ENCODE data around the gene ZCWPW2.

Gene ZCWPW2

GRCh38 chr3:28345690-28346089 is 2.8 kb upstream of the ZCWPW2 start:
- no peak overlapping the region for H3K4me3 ChIP-seq (ENCODE audit: low read depth, low read length)
- TF ChIP-seq CTCF (IDR thresholded peaks at IDR 0.05; ENCODE audit: low read depth, low read length) = no peak
- no peaks in the 10 kb centered on the region for H3K27me3 ChIP-seq (ENCODE audit: insufficient read depth, low read depth, severe bottlenecking)
- peaks cover 8% of the 10 kb centered on the region for H3K36me3 ChIP-seq
- no peaks in the 10 kb centered on the region for H3K9me3 ChIP-seq (ENCODE audit: severe bottlenecking)
- no peak overlapping the region for H3K27ac ChIP-seq
- DNase-seq = no peak

- Histone ChIP-seq H3K9me3 (ENCODE audit: severe bottlenecking) (no peaks in the 10 kb centered on the region), H3K4me3 (ENCODE audit: low read depth, low read length) (peak overlapping the region; percentile 95), H3K27me3 (ENCODE audit: insufficient read depth, low read depth, severe bottlenecking) (no peaks in the 10 kb centered on the region), H3K36me3 (peaks cover 8% of the 10 kb centered on the region), H3K27ac (peak overlapping the region; percentile 98)
- no peak for TF ChIP-seq CTCF (IDR thresholded peaks at IDR 0.05; ENCODE audit: low read depth, low read length)
- no peak for DNase-seq
These were observed 902 bp upstream of the ZCWPW2 start for GRCh38 chr3:28347374-28348264.

GRCh38 chr3:28348265-28348628 is 274 bp upstream of the ZCWPW2 start:
- no peaks in the 10 kb centered on the region for H3K27me3 ChIP-seq (ENCODE audit: insufficient read depth, low read depth, severe bottlenecking)
- no peak for DNase-seq
- peak overlapping the region; percentile 98 for H3K27ac ChIP-seq

GRCh38 chr3:28349469-28350000 is 1.0 kb downstream of the ZCWPW2 start:
- peak overlapping the region; percentile 98 for H3K27ac ChIP-seq
- no peak for TF ChIP-seq CTCF (IDR thresholded peaks at IDR 0.05; ENCODE audit: low read depth, low read length)

More at GRCh38 chr3:28348265-28348628, 274 bp upstream of the ZCWPW2 start:
- Histone ChIP-seq H3K4me3 (ENCODE audit: low read depth, low read length) (peak overlapping the region; percentile 95), H3K9me3 (ENCODE audit: severe bottlenecking) (no peaks in the 10 kb centered on the region), H3K36me3 (peaks cover 8% of the 10 kb centered on the region)
- TF ChIP-seq CTCF (IDR thresholded peaks at IDR 0.05; ENCODE audit: low read depth, low read length) = no peak

GRCh38 chr3:28376424-28376823 is 27.9 kb downstream of the ZCWPW2 start:
- no peak for TF ChIP-seq CTCF (IDR thresholded peaks at IDR 0.05; ENCODE audit: low read depth, low read length)
- Histone ChIP-seq H3K4me3 (ENCODE audit: low read depth, low read length) (no peak overlapping the region), H3K27me3 (ENCODE audit: insufficient read depth, low read depth, severe bottlenecking) (no peaks in the 10 kb centered on the region), H3K9me3 (ENCODE audit: severe bottlenecking) (no peaks in the 10 kb centered on the region), H3K27ac (no peak overlapping the region), H3K36me3 (no peaks in the 10 kb centered on the region)
- DNase-seq = no peak

More at GRCh38 chr3:28349469-28350000, 1.0 kb downstream of the ZCWPW2 start:
- no peaks in the 10 kb centered on the region for H3K27me3 ChIP-seq (ENCODE audit: insufficient read depth, low read depth, severe bottlenecking)
- peak overlapping the region; percentile 95 for H3K4me3 ChIP-seq (ENCODE audit: low read depth, low read length)
- no peak for DNase-seq
- H3K36me3 ChIP-seq = peaks cover 8% of the 10 kb centered on the region
- no peaks in the 10 kb centered on the region for H3K9me3 ChIP-seq (ENCODE audit: severe bottlenecking)
